DND-41 (cell line): ENCODE results near the gene IGFBP6.

Source experiments
- EZH2 ChIP-seq: IDR thresholded peaks from 3 replicates; pipeline ENCODE4 v1.6.1; 2012; ENCODE audit warnings: borderline replicate concordance, low read depth, mild to moderate bottlenecking, moderate library complexity, low read length, inconsistent platforms; ENCODE audit not compliant: severe bottlenecking
- TF ChIP-seq, protein P1 (sequence below): IDR thresholded peaks from 2 replicates; pipeline ENCODE4 v1.5.1; 2012; ENCODE audit warnings: borderline replicate concordance, low read length, moderate library complexity, mild to moderate bottlenecking; ENCODE audit not compliant: poor library complexity, severe bottlenecking; ENCODE audit errors: extremely low read depth

DNA sequence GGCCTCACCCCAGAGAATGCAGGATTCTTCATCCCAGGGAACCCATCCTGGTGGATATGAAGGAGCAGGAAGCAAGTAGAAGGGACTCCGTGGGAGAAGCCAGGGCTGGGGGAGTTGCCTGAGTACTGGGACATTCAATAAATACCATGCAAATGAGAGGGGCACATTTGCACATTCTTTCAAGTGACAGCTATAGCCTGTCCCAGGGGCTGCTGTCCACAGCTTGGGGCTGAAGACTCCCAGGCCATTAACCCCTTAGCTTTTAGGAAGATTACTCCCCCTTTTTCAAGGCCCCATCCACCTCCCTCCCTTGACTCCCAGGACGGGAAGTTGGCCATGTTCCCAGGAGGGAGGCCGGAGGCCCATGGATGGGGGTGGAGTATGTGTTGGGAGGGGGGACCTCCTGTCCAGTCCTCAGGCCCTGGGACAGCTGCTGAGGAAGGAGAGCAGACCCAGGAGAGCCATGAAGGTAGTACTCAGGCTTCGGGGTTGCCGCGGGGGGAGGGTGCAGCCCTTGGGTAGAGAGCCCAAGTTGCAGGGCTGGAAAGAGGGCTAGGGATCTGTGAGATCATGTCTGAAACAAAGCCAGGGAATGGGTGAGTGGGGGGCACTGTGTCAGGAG is 48.6 kb upstream of the IGFBP6 start:
- TF ChIP-seq, protein P1, sequence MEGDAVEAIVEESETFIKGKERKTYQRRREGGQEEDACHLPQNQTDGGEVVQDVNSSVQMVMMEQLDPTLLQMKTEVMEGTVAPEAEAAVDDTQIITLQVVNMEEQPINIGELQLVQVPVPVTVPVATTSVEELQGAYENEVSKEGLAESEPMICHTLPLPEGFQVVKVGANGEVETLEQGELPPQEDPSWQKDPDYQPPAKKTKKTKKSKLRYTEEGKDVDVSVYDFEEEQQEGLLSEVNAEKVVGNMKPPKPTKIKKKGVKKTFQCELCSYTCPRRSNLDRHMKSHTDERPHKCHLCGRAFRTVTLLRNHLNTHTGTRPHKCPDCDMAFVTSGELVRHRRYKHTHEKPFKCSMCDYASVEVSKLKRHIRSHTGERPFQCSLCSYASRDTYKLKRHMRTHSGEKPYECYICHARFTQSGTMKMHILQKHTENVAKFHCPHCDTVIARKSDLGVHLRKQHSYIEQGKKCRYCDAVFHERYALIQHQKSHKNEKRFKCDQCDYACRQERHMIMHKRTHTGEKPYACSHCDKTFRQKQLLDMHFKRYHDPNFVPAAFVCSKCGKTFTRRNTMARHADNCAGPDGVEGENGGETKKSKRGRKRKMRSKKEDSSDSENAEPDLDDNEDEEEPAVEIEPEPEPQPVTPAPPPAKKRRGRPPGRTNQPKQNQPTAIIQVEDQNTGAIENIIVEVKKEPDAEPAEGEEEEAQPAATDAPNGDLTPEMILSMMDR = no peak
- no peak for TF ChIP-seq EZH2
